Coronary artery (tissue), 2 donors: Measurements from ENCODE around the gene MB21D2.
"Not testable (repeated sequence)": the region's sequence is repeated elsewhere in the genome, so short reads cannot be mapped to it uniquely, and the experiment has no call there.

ENCODE experiments used
- DNase-seq: peaks from one replicate; pipeline ENCODE4 v3.0.0-alpha.2; 2017; ENCODE audit warnings: low spot score
- H3K27ac ChIP-seq, 2 donors: fragments of 200-600 bp; sonication (generic); one replicate each; pipeline ENCODE4 v1.5.1; 2016 to 2019
- H3K4me3 ChIP-seq: fragments of 200-600 bp; sonication (generic); 2 replicates; pipeline ENCODE4 v1.5.1; 2016; ENCODE audit warnings: mild to moderate bottlenecking, moderate library complexity
- CTCF ChIP-seq: fragments of 200-600 bp; sonication (generic); IDR thresholded peaks from one replicate; pipeline ENCODE4 v1.5.1; 2019; ENCODE audit warnings: antibody characterized with exemption

Gene MB21D2

GRCh38 chr3:192850451-192850981 is 67.1 kb downstream of the MB21D2 start:
- DNase-seq, result no peak
- H3K4me3 ChIP-seq, result no peak overlapping the region

GRCh38 chr3:192849821-192850220 is 67.8 kb downstream of the MB21D2 start:
- not testable (repeated sequence) for H3K27ac ChIP-seq, H3K4me3 ChIP-seq, DNase-seq

More at GRCh38 chr3:192850451-192850981, 67.1 kb downstream of the MB21D2 start:
- H3K27ac ChIP-seq, result no peak overlapping the region
- TF ChIP-seq CTCF, result no peak

GRCh38 chr3:192848371-192849233 is 69.1 kb downstream of the MB21D2 start:
- no peak overlapping the region for H3K27ac ChIP-seq
- H3K4me3 ChIP-seq, result no peak overlapping the region
- no peak for DNase-seq
- no peak for TF ChIP-seq CTCF

- Histone ChIP-seq H3K27ac (no peak overlapping the region), H3K4me3 (no peak overlapping the region)
- no peak for DNase-seq
- no peak for TF ChIP-seq CTCF
Observed at GRCh38 chr3:192847941-192848340, 69.7 kb downstream of the MB21D2 start.

- TF ChIP-seq CTCF, result no peak
- H3K4me3 ChIP-seq, result no peak overlapping the region
- DNase-seq, result no peak
Observed at GRCh38 chr3:192845526-192845855, 72.2 kb downstream of the MB21D2 start.

GRCh38 chr3:192844836-192845525 is 72.7 kb downstream of the MB21D2 start:
- Histone ChIP-seq H3K4me3 (no peak overlapping the region), H3K27ac (no peak overlapping the region)
- no peak for TF ChIP-seq CTCF
- no peak for DNase-seq

More at GRCh38 chr3:192845526-192845855, 72.2 kb downstream of the MB21D2 start:
- no peak overlapping the region for H3K27ac ChIP-seq

GRCh38 chr3:192844486-192844765 is 73.2 kb downstream of the MB21D2 start:
- no peak for DNase-seq
- Histone ChIP-seq H3K4me3 (no peak overlapping the region), H3K27ac (no peak overlapping the region)
- TF ChIP-seq CTCF, result no peak
